Smooth muscle cell (in vitro differentiated cells): ENCODE measurements around the gene GLRX5. TPM values are rescaled to one million over a fixed set of nuclear protein-coding genes. Genes with fewer than 3 reads are reported as not detected.
A peak's percentile ranks its signal among the peaks of the same experiment; 100 is the strongest.

Experiments used
- DNase-seq: peaks from one replicate; lab custom pipeline; 2025; ENCODE audit not compliant: unreplicated experiment; lab: John Stamatoyannopoulos, UW
- H2AFZ ChIP-seq: fragments of 200-600 bp; sonication (generic); 2 replicates; pipeline ENCODE4 v1.6.0; 2016; ENCODE audit warnings: antibody characterized with exemption, low read depth, mild to moderate bottlenecking
- H3F3A ChIP-seq: fragments of 200-600 bp; sonication (generic); 2 replicates; pipeline ENCODE4 v1.6.0; 2017; ENCODE audit warnings: antibody characterized with exemption, low read depth
- H3K27ac ChIP-seq: fragments of 200-600 bp; sonication (generic); 2 replicates; pipeline ENCODE4 v1.5.1; 2016; ENCODE audit warnings: low read depth, mild to moderate bottlenecking
- H3K27me3 ChIP-seq: fragments of 200-600 bp; sonication (generic); 2 replicates; pipeline ENCODE4 v1.6.1; 2016; ENCODE audit warnings: low read depth, mild to moderate bottlenecking
- H3K36me3 ChIP-seq: fragments of 200-600 bp; sonication (generic); 2 replicates; pipeline ENCODE4 v1.5.1; 2016; ENCODE audit warnings: low read depth
- H3K4me1 ChIP-seq: fragments of 200-600 bp; sonication (generic); 2 replicates; pipeline ENCODE4 v1.5.1; 2016; ENCODE audit warnings: low read depth
- H3K4me2 ChIP-seq: fragments of 200-600 bp; sonication (generic); 2 replicates; pipeline ENCODE4 v1.6.0; 2016; ENCODE audit warnings: mild to moderate bottlenecking
- H3K4me3 ChIP-seq: fragments of 200-600 bp; sonication (generic); 2 replicates; pipeline ENCODE4 v1.5.1; 2016; ENCODE audit warnings: mild to moderate bottlenecking
- H3K79me2 ChIP-seq: fragments of 200-600 bp; sonication (generic); 2 replicates; pipeline ENCODE4 v1.6.0; 2016; ENCODE audit warnings: low read depth, mild to moderate bottlenecking
- H3K9ac ChIP-seq: fragments of 200-600 bp; sonication (generic); 2 replicates; pipeline ENCODE4 v1.6.0; 2016; ENCODE audit warnings: low read depth
- H3K9me3 ChIP-seq: fragments of 200-600 bp; sonication (generic); replicated peaks from 2 replicates; pipeline ENCODE4 v1.5.1; 2016; ENCODE audit warnings: low read depth
- H4K20me1 ChIP-seq: fragments of 200-600 bp; sonication (generic); 2 replicates; pipeline ENCODE4 v1.6.0; 2016; ENCODE audit warnings: low read depth
- WGBS: methylation state at CpG from one replicate; pipeline ENCODE4 v1.1.7; 2016; ENCODE audit warnings: low lambda C conversion rate; 5-methylcytosine and 5-hydroxymethylcytosine counted together
- polyA plus RNA-seq: library from polyadenylated mRNA; unstranded; fragments of >200 nt; fragmentation: Nextera tagmentation; extraction: Ambion mirVana; gene quantifications from 2 replicates; pipeline ENCODE4 v1.2.1, GENCODE V29; 2016
- total RNA-seq: library from RNA; depleted of rRNA; stranded (reverse); fragments of >200 nt; gene quantifications from 2 replicates; pipeline ENCODE4 v1.2.3, GENCODE V29; 2014
- TF ChIP-seq, protein P1 (sequence below): fragments of 200-600 bp; sonication (generic); IDR thresholded peaks from 2 replicates; pipeline ENCODE4 v1.5.1; 2017; ENCODE audit warnings: borderline replicate concordance, mild to moderate bottlenecking, antibody characterized with exemption; ENCODE audit not compliant: insufficient read depth, poor library complexity, severe bottlenecking

Gene GLRX5
- total and polyA plus RNA-seq, 2 experiments from 2014 or later: 42.4 to 79.8 TPM

DNA sequence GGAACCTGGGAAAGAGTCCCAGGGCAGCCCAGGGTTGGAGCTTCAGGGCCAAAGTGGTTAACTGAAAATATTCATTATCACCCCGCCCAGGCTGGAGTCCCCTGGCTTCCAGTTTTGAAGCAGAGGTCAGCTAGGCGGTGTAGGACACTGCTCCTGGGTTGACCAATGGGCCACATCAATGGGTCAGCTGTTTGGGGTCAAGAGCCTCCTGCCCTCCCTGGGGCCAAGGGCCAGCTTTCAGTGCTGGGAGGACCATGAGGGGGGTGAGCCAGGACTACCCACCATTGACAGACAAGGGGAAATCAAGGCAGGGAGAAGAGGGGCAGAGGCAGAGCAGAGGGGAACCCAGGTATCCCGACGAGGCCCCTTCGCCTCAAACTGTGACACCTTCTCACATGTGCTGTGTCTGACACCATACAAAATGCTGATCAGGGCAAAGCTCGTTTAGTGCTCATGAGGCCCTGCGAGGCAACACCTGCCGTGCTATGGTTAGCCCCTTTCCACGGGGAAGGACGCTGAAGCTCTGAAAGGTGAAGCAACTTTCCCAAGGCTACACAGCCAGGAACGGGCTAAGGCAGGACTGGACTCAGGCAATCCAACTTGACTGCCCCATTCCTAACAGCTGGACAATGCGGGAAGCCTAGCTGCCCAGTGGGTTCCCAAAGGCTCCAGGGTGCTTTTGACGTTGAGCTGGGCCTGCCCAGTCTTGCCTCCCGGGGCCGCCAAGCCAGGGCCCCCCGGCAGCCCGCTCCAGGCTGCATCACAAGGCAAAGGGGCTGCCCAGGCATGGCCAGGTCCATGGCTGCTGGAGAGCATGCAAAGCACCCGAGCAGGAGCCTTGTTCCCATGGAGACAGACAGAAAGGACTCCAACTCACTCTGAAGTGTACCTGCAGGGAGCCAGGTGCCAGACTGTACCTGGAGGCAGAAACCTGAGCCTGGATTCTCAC is 20.4 kb upstream of the GLRX5 start:
- no peak for DNase-seq

GRCh38 chr14:95515080-95515489 is 19.8 kb upstream of the GLRX5 start:
- Histone ChIP-seq H3K4me3 (peak overlapping the region; percentile 2), H3K4me1 (peaks cover 22% of the 10 kb centered on the region), H3K79me2 (no peaks in the 10 kb centered on the region), H3F3A (peaks cover 18% of the 10 kb centered on the region), H3K9me3 (no peaks in the 10 kb centered on the region), H3K9ac (no peak overlapping the region), H3K27ac (no peak overlapping the region), H2AFZ (no peak overlapping the region), H3K27me3 (no peaks in the 10 kb centered on the region), H3K4me2 (peak overlapping the region; percentile 89), H3K36me3 (no peaks in the 10 kb centered on the region), H4K20me1 (no peaks in the 10 kb centered on the region)
- no peak for DNase-seq
- TF ChIP-seq, protein P1, sequence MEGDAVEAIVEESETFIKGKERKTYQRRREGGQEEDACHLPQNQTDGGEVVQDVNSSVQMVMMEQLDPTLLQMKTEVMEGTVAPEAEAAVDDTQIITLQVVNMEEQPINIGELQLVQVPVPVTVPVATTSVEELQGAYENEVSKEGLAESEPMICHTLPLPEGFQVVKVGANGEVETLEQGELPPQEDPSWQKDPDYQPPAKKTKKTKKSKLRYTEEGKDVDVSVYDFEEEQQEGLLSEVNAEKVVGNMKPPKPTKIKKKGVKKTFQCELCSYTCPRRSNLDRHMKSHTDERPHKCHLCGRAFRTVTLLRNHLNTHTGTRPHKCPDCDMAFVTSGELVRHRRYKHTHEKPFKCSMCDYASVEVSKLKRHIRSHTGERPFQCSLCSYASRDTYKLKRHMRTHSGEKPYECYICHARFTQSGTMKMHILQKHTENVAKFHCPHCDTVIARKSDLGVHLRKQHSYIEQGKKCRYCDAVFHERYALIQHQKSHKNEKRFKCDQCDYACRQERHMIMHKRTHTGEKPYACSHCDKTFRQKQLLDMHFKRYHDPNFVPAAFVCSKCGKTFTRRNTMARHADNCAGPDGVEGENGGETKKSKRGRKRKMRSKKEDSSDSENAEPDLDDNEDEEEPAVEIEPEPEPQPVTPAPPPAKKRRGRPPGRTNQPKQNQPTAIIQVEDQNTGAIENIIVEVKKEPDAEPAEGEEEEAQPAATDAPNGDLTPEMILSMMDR: no peak
- 29% methylated on average over 9 of the region's 9 CpGs for WGBS

More for the DNA sequence above, 20.4 kb upstream of the GLRX5 start:
- no peak overlapping the region for H3K4me3 ChIP-seq
- H3K79me2 ChIP-seq: no peaks in the 10 kb centered on the region
- H3K4me1 ChIP-seq: peaks cover 22% of the 10 kb centered on the region
- no peak overlapping the region for H2AFZ ChIP-seq
- no peaks in the 10 kb centered on the region for H3K36me3 ChIP-seq
- peak overlapping the region; percentile 89 for H3K4me2 ChIP-seq
- H4K20me1 ChIP-seq: no peaks in the 10 kb centered on the region
- no peak overlapping the region for H3K27ac ChIP-seq
- H3K9ac ChIP-seq: no peak overlapping the region
- TF ChIP-seq, protein P1: no peak
- 81% methylated on average over 18 of the region's 18 CpGs for WGBS
- H3K27me3 ChIP-seq: no peaks in the 10 kb centered on the region
- peaks cover 16% of the 10 kb centered on the region for H3F3A ChIP-seq
- no peaks in the 10 kb centered on the region for H3K9me3 ChIP-seq

DNA sequence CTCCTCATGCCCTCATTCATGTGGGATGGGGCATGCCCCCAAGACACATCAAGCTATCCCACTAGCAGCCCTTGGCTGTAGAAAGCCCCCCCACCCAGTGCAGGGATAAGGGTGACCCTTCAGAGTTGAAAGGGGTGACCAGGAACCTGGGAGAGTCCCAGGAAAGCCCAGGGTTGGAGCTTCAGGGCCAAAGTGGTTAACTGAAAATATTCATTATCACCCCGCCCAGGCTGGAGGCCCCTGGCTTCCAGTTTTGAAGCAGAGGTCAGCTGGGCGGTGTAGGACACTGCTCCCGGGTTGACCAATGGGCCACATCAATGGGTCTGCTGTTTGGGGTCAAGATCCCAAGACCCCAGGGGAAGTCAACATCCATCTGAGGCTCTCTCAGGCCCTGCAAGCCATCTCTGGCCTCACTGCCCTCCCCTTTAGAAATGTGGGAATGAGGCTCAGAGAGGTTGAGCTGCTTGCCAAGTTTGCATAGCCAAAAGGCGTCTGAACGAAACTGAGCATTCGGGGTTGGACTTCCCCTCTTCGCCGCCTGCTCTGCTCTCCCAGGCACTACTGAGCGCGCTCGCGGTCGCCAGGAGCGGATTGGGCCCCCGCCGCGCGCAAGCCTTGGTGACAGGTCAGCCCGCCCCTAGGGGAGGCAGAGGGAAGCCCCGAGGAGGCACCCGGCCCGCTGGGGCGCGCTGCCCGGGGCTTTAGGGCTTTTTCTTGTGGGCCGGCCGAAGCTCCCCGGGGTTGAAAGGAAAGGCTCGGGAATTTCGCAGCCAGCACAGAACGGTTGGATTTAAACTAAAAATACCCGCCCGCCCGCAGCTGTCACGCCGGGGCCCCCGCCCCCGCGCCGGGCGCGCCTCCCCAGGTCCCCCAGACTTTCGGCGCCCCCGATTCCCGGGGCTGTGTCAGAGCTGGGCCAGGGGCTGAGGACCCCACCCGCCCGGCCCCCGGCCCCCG is 19.0 kb upstream of the GLRX5 start:
- Histone ChIP-seq H3K79me2 (no peaks in the 10 kb centered on the region), H3K27ac (peak overlapping the region; percentile 10), H3K27me3 (no peaks in the 10 kb centered on the region), H3K36me3 (no peaks in the 10 kb centered on the region), H3K9me3 (no peaks in the 10 kb centered on the region), H4K20me1 (no peaks in the 10 kb centered on the region), H3K9ac (peak overlapping the region; percentile 22), H3K4me2 (peak overlapping the region; percentile 89), H3F3A (peaks cover 18% of the 10 kb centered on the region), H2AFZ (peak overlapping the region; percentile 48), H3K4me3 (peak overlapping the region; percentile 56), H3K4me1 (peaks cover 22% of the 10 kb centered on the region)
- 10% methylated on average over 25 of the region's 50 CpGs for WGBS
- DNase-seq: no peak
- TF ChIP-seq, protein P1: peak; percentile 16
